ENCODE measurements around the gene NAGLU. TPM values are rescaled to one million over a fixed set of nuclear protein-coding genes. Genes with fewer than 3 reads are reported as not detected.
A peak's percentile ranks its signal among the peaks of the same experiment; 100 is the strongest.

Gene NAGLU
- total RNA-seq, 2 donors from 2014 or later = 81.5 to 123 TPM

- no peak for DNase-seq (ENCODE audit: low spot score)
- Histone ChIP-seq H3K9me3 (no peaks in the 10 kb centered on the region), H3K36me3 (no peaks in the 10 kb centered on the region), H3K4me3 (no peak overlapping the region), H3K27ac (peak overlapping the region; percentile 52 to 58), H3K27me3 (replicated peaks; ENCODE audit: insufficient read depth) (no peaks in the 10 kb centered on the region), H3K4me1 (replicated peaks) (peaks cover 8% of the 10 kb centered on the region)
- TF ChIP-seq POLR2AphosphoS5 (IDR thresholded peaks at IDR 0.05) (peak; percentile 38), POLR2A (IDR thresholded peaks at IDR 0.05) (no peak)
- WGBS = 56% methylated on average over 8 of the region's 8 CpGs
- intact Hi-C loops (cut with DNase I) = loop anchor here (5.0 kb wide), 2 partner anchors 193 to 203 kb away; no protein-coding TSS in a partner anchor
Measured at GRCh38 chr17:42514867-42515266, 21.2 kb upstream of the NAGLU start.

- Histone ChIP-seq H3K9me3 (no peaks in the 10 kb centered on the region), H3K27ac (peak overlapping the region; percentile 87 to 93), H3K27me3 (replicated peaks; ENCODE audit: insufficient read depth) (no peaks in the 10 kb centered on the region), H3K4me3 (no peak overlapping the region), H3K4me1 (replicated peaks) (peaks cover 8% of the 10 kb centered on the region), H3K36me3 (no peaks in the 10 kb centered on the region)
- TF ChIP-seq POLR2A (IDR thresholded peaks at IDR 0.05) = no peak
- peak; percentile 82 to 96 (median 92) for TF ChIP-seq CTCF (IDR thresholded peaks at IDR 0.05)
- peak; percentile 82 for TF ChIP-seq POLR2AphosphoS5 (IDR thresholded peaks at IDR 0.05)
- intact Hi-C loops (cut with DNase I) = loop anchor here (5.0 kb wide), 1 partner anchor 205 kb away; no protein-coding TSS in a partner anchor
- peak; percentile 77 for DNase-seq (ENCODE audit: low spot score)
- 23% methylated on average over 9 of the region's 9 CpGs for WGBS
Measured at GRCh38 chr17:42517516-42517915, 18.5 kb upstream of the NAGLU start.

- peak; percentile 36 for TF ChIP-seq POLR2A (IDR thresholded peaks at IDR 0.05)
- no peak for TF ChIP-seq CTCF (IDR thresholded peaks at IDR 0.05)
- TF ChIP-seq POLR2AphosphoS5 (IDR thresholded peaks at IDR 0.05) = peak; percentile 89
- Histone ChIP-seq H3K4me1 (replicated peaks) (peaks cover 8% of the 10 kb centered on the region), H3K4me3 (no peak overlapping the region), H3K9me3 (no peaks in the 10 kb centered on the region), H3K27me3 (replicated peaks; ENCODE audit: insufficient read depth) (no peaks in the 10 kb centered on the region), H3K36me3 (no peaks in the 10 kb centered on the region), H3K27ac (peak overlapping the region; percentile 87 to 93)
- intact Hi-C loops (cut with DNase I) = loop anchor here (2.0 to 5.0 kb wide), 3 partner anchors 95 to 206 kb away; partner anchors contain the start of gene CAVIN1
- 17% methylated on average over 9 of the region's 9 CpGs for WGBS
- DNase-seq (ENCODE audit: low spot score) = peak; percentile 71
Measured at GRCh38 chr17:42518046-42518754, 17.8 kb upstream of the NAGLU start.

GRCh38 chr17:42518755-42519545 lies 17.1 kb upstream of the NAGLU start:
- Histone ChIP-seq H3K27me3 (replicated peaks; ENCODE audit: insufficient read depth) (no peaks in the 10 kb centered on the region), H3K36me3 (no peaks in the 10 kb centered on the region), H3K4me1 (replicated peaks) (peaks cover 8% of the 10 kb centered on the region), H3K9me3 (no peaks in the 10 kb centered on the region), H3K4me3 (no peak overlapping the region), H3K27ac (peak overlapping the region; percentile 87 to 93)
- intact Hi-C loops (cut with DNase I) = loop anchor here (2.0 to 5.0 kb wide), 3 partner anchors 96 to 207 kb away; partner anchors contain the start of gene CAVIN1
- no peak for DNase-seq (ENCODE audit: low spot score)
- 29% methylated on average over 6 of the region's 6 CpGs for WGBS
- TF ChIP-seq POLR2AphosphoS5 (IDR thresholded peaks at IDR 0.05) = no peak
- no peak for TF ChIP-seq POLR2A (IDR thresholded peaks at IDR 0.05)
- no peak for TF ChIP-seq CTCF (IDR thresholded peaks at IDR 0.05)

Data from prostate gland (tissue), 2 donors.